ENCODE measurements around the gene GEMIN7.

GRCh38 chr19:45075301-45076028 is 3.6 kb upstream of the GEMIN7 start:
- TF ChIP-seq, protein P1, sequence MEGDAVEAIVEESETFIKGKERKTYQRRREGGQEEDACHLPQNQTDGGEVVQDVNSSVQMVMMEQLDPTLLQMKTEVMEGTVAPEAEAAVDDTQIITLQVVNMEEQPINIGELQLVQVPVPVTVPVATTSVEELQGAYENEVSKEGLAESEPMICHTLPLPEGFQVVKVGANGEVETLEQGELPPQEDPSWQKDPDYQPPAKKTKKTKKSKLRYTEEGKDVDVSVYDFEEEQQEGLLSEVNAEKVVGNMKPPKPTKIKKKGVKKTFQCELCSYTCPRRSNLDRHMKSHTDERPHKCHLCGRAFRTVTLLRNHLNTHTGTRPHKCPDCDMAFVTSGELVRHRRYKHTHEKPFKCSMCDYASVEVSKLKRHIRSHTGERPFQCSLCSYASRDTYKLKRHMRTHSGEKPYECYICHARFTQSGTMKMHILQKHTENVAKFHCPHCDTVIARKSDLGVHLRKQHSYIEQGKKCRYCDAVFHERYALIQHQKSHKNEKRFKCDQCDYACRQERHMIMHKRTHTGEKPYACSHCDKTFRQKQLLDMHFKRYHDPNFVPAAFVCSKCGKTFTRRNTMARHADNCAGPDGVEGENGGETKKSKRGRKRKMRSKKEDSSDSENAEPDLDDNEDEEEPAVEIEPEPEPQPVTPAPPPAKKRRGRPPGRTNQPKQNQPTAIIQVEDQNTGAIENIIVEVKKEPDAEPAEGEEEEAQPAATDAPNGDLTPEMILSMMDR (IDR thresholded peaks at IDR 0.05) = no peak
- TF ChIP-seq POLR2A (IDR thresholded peaks at IDR 0.05) = no peak

All from heart left ventricle (tissue), 13 donors.